Fibroblast of skin of back (primary cell): ENCODE measurements around the gene TYRP1.

Experiments
- DNase-seq: peaks from one replicate; pipeline ENCODE4 v3.0.0-alpha.2; 2013

TYRP1 gene

GRCh38 chr9:12732971-12733370, 39.8 kb downstream of the TYRP1 start:
- no peak for DNase-seq

GRCh38 chr9:12735665-12736064, 42.5 kb downstream of the TYRP1 start:
- no peak for DNase-seq

GRCh38 chr9:12737871-12738270, 44.7 kb downstream of the TYRP1 start:
- DNase-seq: no peak

- DNase-seq: peak; percentile 56
Observed at GRCh38 chr9:12739014-12739652, 45.9 kb downstream of the TYRP1 start.

- DNase-seq: no peak
Observed at GRCh38 chr9:12740845-12741244, 47.7 kb downstream of the TYRP1 start.

GRCh38 chr9:12748016-12748415, 54.8 kb downstream of the TYRP1 start:
- DNase-seq: peak; percentile 38

GRCh38 chr9:12748954-12749353, 55.8 kb downstream of the TYRP1 start:
- DNase-seq: no peak

GRCh38 chr9:12753931-12754330, 60.7 kb downstream of the TYRP1 start:
- DNase-seq: no peak

GRCh38 chr9:12759761-12760160, 66.6 kb downstream of the TYRP1 start:
- peak; percentile 40 for DNase-seq
